Activated CD8-positive, alpha-beta memory T cell treated with anti-CD3 and anti-CD28 coated beads, Interleukin-2, amount 50 U/mL, for 48 hours (primary cell): ENCODE data around the gene KCNK6.
"Not testable (repeated sequence)": the region's sequence is repeated elsewhere in the genome, so short reads cannot be mapped to it uniquely, and the experiment has no call there.

Experiments used
- DNase-seq: peaks from one replicate; pipeline ENCODE4 v3.0.0-alpha.2; 2020

Gene KCNK6

GRCh38 chr19:38362946-38363688, 43.5 kb downstream of the KCNK6 start:
- DNase-seq, result not testable (repeated sequence)

GRCh38 chr19:38367041-38367440, 47.4 kb downstream of the KCNK6 start:
- no peak for DNase-seq

- no peak for DNase-seq
Observed at GRCh38 chr19:38369584-38369983, 49.9 kb downstream of the KCNK6 start.

- DNase-seq, result no peak
Observed at GRCh38 chr19:38370299-38370698, 50.7 kb downstream of the KCNK6 start.

- DNase-seq, result no peak
Observed at GRCh38 chr19:38371081-38371480, 51.4 kb downstream of the KCNK6 start.

GRCh38 chr19:38373907-38374331, 54.3 kb downstream of the KCNK6 start:
- no peak for DNase-seq

- peak; percentile 97 for DNase-seq
Observed at GRCh38 chr19:38374332-38375097, 54.9 kb downstream of the KCNK6 start, which contains the start of gene PSMD8. PSMD8 (plus strand) TSS chr19:38374571; CDS start chr19:38374602, 31 bp downstream.

GRCh38 chr19:38375098-38375493, 55.5 kb downstream of the KCNK6 start:
- no peak for DNase-seq

- DNase-seq, result no peak
Observed at GRCh38 chr19:38375748-38376147, 56.1 kb downstream of the KCNK6 start.

GRCh38 chr19:38376576-38376975, 56.9 kb downstream of the KCNK6 start:
- DNase-seq, result no peak

- no peak for DNase-seq
Observed at GRCh38 chr19:38377052-38377451, 57.4 kb downstream of the KCNK6 start.

GRCh38 chr19:38378866-38379265, 59.2 kb downstream of the KCNK6 start:
- DNase-seq, result no peak

- no peak for DNase-seq
Observed at GRCh38 chr19:38381138-38381537, 61.5 kb downstream of the KCNK6 start.
